ENCODE measurements around the gene FFAR1. TPM values are rescaled to one million over a fixed set of nuclear protein-coding genes. Genes with fewer than 3 reads are reported as not detected.

The FFAR1 gene
- total RNA-seq, 4 donors from 2014 or later, result not detected

DNA sequence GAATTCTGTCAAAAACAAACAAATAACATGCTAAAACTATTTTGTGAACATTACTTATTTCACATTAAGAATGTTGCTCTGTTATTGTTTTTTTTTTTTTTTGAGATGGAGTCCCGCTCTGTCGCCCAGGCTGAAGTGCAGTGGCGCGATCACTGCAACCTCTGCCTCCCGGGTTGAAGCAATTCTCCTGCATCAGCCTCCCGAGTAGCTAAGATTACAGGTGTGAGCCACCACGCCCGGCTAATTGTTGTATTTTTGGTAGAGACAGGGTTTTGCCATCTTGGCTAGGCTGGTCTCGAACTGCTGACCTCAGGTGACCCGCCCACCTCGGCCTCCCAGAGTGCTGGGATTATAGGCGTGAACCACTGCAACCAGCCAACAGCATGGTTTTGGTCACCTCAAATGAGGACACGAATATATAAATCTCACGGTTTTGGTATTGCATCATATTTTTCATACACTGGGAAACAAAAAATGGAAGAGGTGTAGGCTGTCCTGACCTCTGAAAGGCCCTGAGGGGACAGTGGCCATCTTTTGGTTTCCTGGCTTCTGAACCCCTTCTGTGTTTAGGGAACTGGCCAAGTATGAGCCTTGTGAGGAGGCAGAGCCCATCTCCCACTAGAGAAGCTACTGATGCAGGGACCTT lies 48.7 kb downstream of the FFAR1 start:
- H3K36me3 ChIP-seq, result no peaks in the 10 kb centered on the region
- H3K4me1 ChIP-seq, result no peaks in the 10 kb centered on the region
- H3K27me3 ChIP-seq, result no peaks in the 10 kb centered on the region
- no peaks in the 10 kb centered on the region for H3K9me3 ChIP-seq
- no peak overlapping the region for H3K27ac ChIP-seq
- 87% methylated on average over 14 of the region's 14 CpGs for WGBS
- H3K4me3 ChIP-seq, result no peak overlapping the region
- DNase-seq (ENCODE audit: low spot score in 2 of 2), result peak in 1 of 2 donors; percentile 41
- TF ChIP-seq, protein P1, sequence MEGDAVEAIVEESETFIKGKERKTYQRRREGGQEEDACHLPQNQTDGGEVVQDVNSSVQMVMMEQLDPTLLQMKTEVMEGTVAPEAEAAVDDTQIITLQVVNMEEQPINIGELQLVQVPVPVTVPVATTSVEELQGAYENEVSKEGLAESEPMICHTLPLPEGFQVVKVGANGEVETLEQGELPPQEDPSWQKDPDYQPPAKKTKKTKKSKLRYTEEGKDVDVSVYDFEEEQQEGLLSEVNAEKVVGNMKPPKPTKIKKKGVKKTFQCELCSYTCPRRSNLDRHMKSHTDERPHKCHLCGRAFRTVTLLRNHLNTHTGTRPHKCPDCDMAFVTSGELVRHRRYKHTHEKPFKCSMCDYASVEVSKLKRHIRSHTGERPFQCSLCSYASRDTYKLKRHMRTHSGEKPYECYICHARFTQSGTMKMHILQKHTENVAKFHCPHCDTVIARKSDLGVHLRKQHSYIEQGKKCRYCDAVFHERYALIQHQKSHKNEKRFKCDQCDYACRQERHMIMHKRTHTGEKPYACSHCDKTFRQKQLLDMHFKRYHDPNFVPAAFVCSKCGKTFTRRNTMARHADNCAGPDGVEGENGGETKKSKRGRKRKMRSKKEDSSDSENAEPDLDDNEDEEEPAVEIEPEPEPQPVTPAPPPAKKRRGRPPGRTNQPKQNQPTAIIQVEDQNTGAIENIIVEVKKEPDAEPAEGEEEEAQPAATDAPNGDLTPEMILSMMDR (IDR thresholded peaks at IDR 0.05), result no peak
- no peak for TF ChIP-seq POLR2A (IDR thresholded peaks at IDR 0.05)
- no peak for TF ChIP-seq EP300 (IDR thresholded peaks at IDR 0.05)
- no peak for TF ChIP-seq POLR2AphosphoS5 (IDR thresholded peaks at IDR 0.05)

DNA sequence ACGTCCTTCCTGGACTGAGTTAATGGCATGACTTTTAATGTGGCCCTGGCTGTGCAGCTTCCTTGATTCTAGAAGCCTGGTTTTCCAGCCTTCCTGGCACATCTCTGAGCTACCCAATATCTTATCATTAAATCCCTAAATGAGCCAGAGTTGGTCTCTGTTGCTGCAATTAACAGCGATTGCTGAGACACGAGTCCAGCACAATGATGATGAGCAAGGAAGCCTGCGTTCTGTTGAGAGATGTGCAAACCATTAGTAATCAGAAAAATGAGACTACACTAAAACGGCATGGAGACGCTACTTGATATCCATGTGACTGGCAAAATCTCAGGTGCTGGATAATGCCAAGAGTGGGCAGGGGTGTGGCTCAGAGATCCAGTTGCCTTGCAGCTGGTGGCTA lies 49.4 kb downstream of the FFAR1 start:
- peak in 1 of 2 donors; percentile 21 for DNase-seq (ENCODE audit: low spot score in 2 of 2)
- H3K36me3 ChIP-seq, result no peaks in the 10 kb centered on the region
- no peaks in the 10 kb centered on the region for H3K27me3 ChIP-seq
- no peaks in the 10 kb centered on the region for H3K4me1 ChIP-seq
- H3K27ac ChIP-seq, result no peak overlapping the region
- H3K4me3 ChIP-seq, result no peak overlapping the region
- no peak for TF ChIP-seq POLR2AphosphoS5 (IDR thresholded peaks at IDR 0.05)
- no peak for TF ChIP-seq POLR2A (IDR thresholded peaks at IDR 0.05)
- TF ChIP-seq, protein P1 (IDR thresholded peaks at IDR 0.05), result no peak
- TF ChIP-seq EP300 (IDR thresholded peaks at IDR 0.05), result no peak
- 46% methylated on average over 6 of the region's 6 CpGs for WGBS
- no peaks in the 10 kb centered on the region for H3K9me3 ChIP-seq

Other genes starting within 250 kb of the FFAR1 start
- 100 to 1,000 TPM; 383 to 765 (median 575) TPM for gene FXYD3, start 232.1 kb upstream of the FFAR1 start, total RNA-seq
- gene LGI4, start 212.8 kb upstream of the FFAR1 start, total RNA-seq, result 10 to 100 TPM in 1 of 4 donors, 1 to 10 TPM in 3; 4.3 to 11.8 (median 7.8) TPM
- gene FXYD1, start 209.1 kb upstream of the FFAR1 start, total RNA-seq, result 10 to 100 TPM in 1 of 4 donors, 1 to 10 TPM in 3; 2.0 to 10.9 (median 6.7) TPM
- 1 to 10 TPM in 1 of 4 donors, not detected in 3; 2.2 TPM for gene FXYD7, start 204.6 kb upstream of the FFAR1 start, total RNA-seq
- gene FXYD5, start 193.2 kb upstream of the FFAR1 start, total RNA-seq, result 10 to 100 TPM; 29.8 to 64.8 (median 37.7) TPM
- gene FAM187B, start 119.2 kb upstream of the FFAR1 start, total RNA-seq, result not detected
- gene LSR, start 98.9 kb upstream of the FFAR1 start, total RNA-seq, result 100 to 1,000 TPM in 1 of 4 donors, 10 to 100 TPM in 3; 67.4 to 105 (median 80.8) TPM
- gene USF2, start 78.9 kb upstream of the FFAR1 start, total RNA-seq, result 100 to 1,000 TPM; 111 to 178 (median 122) TPM
- gene HAMP, start 65.4 kb upstream of the FFAR1 start, total RNA-seq, result 1 to 10 TPM in 2 of 4 donors, not detected in 2; 1.4 to 1.5 TPM
- gene MAG, start 55.7 kb upstream of the FFAR1 start, total RNA-seq, result not detected
- gene CD22, start 18.7 kb upstream of the FFAR1 start, total RNA-seq, result not detected
- not detected for gene FFAR3, start 10.6 kb downstream of the FFAR1 start, total RNA-seq
- not detected for gene GPR42, start 23.2 kb downstream of the FFAR1 start, total RNA-seq
- gene FFAR2, start 100.4 kb downstream of the FFAR1 start, total RNA-seq, result under 1 TPM in 3 of 4 donors, not detected in 1; 0.29 to 0.64 (median 0.30) TPM
- over 10,000 TPM in 2 of 4 donors, 1,000 to 10,000 TPM in 2; 1,056 to 12,237 (median 8,197) TPM for gene KRTDAP, start 142.6 kb downstream of the FFAR1 start, total RNA-seq
- 1,000 to 10,000 TPM; 2,237 to 6,229 (median 5,437) TPM for gene DMKN, start 165.7 kb downstream of the FFAR1 start, total RNA-seq
- 1,000 to 10,000 TPM in 3 of 4 donors, 100 to 1,000 TPM in 1; 308 to 1,594 (median 1,430) TPM for gene SBSN, start 180.4 kb downstream of the FFAR1 start, total RNA-seq
- gene GAPDHS, start 185.6 kb downstream of the FFAR1 start, total RNA-seq, result 1 to 10 TPM; 4.1 to 8.4 (median 6.4) TPM
- 100 to 1,000 TPM in 3 of 4 donors, 10 to 100 TPM in 1; 67.5 to 158 (median 118) TPM for gene TMEM147, start 197.7 kb downstream of the FFAR1 start, total RNA-seq
- not detected for gene ATP4A, start 215.8 kb downstream of the FFAR1 start, total RNA-seq
- not detected for gene PMIS2, start 238.3 kb downstream of the FFAR1 start, total RNA-seq